ENCODE measurements around the gene TSTD2. TPM values are rescaled to one million over a fixed set of nuclear protein-coding genes. Genes with fewer than 3 reads are reported as not detected.

TSTD2 gene
- total RNA-seq, 1 donor from 2014 or later: 26.1 TPM

- ATAC-seq (ENCODE audit: poor library complexity) (no peak), DNase-seq (no peak)
- intact Hi-C loops (cut with DNase I): no loop called here
Measured at GRCh38 chr9:97572196-97572891, 60.8 kb downstream of the TSTD2 start.

DNA sequence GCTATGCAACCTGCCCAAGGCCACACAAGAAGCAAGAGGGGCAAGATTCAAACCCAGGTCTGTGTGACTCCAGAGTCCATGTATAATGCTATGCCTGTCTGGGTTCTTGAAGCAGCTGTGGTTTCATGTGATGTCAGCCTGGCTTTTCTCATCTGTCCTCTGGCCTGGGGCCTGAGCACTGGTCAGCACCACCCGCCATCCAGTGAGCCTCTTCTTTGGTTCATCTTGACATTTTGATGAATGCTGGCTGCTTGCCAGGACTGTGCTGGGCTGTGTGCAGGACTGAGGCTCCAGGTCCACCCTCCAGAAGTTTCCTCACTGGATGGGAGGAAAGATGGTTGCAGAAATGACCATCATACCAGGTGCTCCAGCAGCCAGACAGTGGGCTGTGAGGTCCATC, 61.5 kb downstream of the TSTD2 start:
- ATAC-seq (ENCODE audit: poor library complexity): peak; percentile 8
- DNase-seq: no peak
- intact Hi-C loops (cut with DNase I): no loop called here

- intact Hi-C loops (cut with DNase I): no loop called here
- DNase-seq (peak; percentile 90), ATAC-seq (ENCODE audit: poor library complexity) (peak; percentile 93)
Measured at GRCh38 chr9:97570899-97571298, 62.3 kb downstream of the TSTD2 start.

DNA sequence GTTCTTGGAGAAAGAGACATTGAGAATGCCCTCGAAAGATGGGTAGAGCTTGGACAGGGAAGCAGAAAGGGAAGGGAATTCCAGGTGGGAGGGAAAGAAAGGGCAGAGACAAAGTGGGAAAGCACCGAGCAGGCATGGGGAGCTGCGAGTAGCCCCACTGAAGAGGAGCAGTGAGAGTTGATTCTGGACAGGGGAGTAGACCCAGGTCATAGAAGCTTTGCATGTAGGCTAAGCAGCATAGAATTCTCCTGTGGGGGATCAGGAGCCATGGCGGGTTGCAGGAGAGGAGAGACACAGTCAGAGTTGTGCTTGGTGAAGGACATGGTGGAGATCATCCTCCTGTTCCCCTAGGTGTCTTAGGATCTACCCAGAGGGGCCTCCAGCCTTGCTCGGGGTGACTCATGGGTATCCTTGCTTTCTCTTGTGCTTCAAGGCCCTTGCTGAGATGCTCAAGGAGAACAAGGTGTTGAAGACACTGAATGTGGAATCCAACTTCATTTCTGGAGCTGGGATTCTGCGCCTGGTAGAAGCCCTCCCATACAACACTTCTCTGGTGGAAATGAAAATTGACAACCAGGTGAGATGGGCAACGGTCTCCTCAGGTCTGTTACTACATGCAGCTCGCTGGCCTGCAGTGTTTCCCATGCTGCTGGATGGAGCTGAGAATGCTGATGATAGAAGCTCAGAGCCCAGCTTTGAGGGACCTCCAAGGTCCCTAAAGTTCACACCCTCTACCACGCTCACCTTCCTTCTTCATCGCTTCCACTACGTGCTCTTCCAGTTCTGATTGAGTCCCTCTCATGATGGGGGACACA, 64.5 kb downstream of the TSTD2 start:
- ATAC-seq (ENCODE audit: poor library complexity) (no peak), DNase-seq (no peak)
- intact Hi-C loops (cut with DNase I): no loop called here

DNA sequence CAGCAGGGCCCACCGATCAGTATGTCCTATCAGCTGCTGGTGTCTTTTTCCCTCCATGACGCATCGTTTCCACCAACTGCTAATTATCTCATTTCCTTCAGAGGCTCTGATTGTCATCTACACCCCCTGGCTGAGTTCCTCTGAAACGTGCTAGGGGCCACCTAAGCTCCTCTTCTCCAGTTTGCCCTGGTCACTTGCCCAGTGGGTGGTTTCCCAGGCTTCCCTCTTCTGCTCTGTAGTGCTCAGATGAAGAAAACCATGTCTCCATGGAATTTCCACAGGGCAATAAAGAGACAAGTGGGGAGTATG, 65.3 kb downstream of the TSTD2 start:
- ATAC-seq (ENCODE audit: poor library complexity): no peak
- DNase-seq: no peak
- intact Hi-C loops (cut with DNase I): no loop called here

GRCh38 chr9:97567182-97567893, 65.8 kb downstream of the TSTD2 start:
- ATAC-seq (ENCODE audit: poor library complexity): no peak
- no peak for DNase-seq
- intact Hi-C loops (cut with DNase I): no loop called here

DNA sequence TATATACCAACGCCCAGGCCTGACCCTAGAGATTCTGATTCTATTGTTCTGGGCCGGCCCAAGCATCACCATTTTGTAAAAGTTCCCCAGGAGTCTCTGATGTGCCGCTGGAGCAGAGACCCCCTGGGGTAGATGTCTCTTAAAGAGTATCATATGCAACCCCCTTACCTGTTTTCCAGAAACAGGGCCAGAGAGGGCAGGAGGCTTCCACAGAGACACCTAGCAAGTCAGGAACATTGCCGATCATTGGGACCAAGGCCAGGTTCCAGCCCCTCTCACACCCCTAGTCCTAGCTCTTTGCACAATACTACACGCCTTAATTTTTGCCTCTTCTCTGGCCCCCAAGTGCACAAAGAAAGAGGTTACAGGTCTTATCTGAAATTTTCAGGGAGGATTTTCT, 67.9 kb downstream of the TSTD2 start:
- DNase-seq (no peak), ATAC-seq (ENCODE audit: poor library complexity) (no peak)
- intact Hi-C loops (cut with DNase I): no loop called here

GRCh38 chr9:97564291-97565175, 68.6 kb downstream of the TSTD2 start:
- intact Hi-C loops (cut with DNase I): loop anchor here (5.0 kb wide), 1 partner anchor 33 kb away; no protein-coding TSS in a partner anchor
- ATAC-seq (ENCODE audit: poor library complexity): peak; percentile 64
- DNase-seq: no peak

- DNase-seq (no peak), ATAC-seq (ENCODE audit: poor library complexity) (peak; percentile 31)
- intact Hi-C loops (cut with DNase I): loop anchor here (5.0 kb wide), 1 partner anchor 34 kb away; no protein-coding TSS in a partner anchor
Measured at GRCh38 chr9:97563458-97564135, 69.6 kb downstream of the TSTD2 start.

- intact Hi-C loops (cut with DNase I): loop anchor here (5.0 kb wide), 1 partner anchor 35 kb away; no protein-coding TSS in a partner anchor
- ATAC-seq (ENCODE audit: poor library complexity): no peak
- DNase-seq: no peak
Measured at GRCh38 chr9:97562542-97562941, 70.6 kb downstream of the TSTD2 start.

GRCh38 chr9:97561501-97561900, 71.7 kb downstream of the TSTD2 start:
- intact Hi-C loops (cut with DNase I): loop anchor here (5.0 kb wide), 1 partner anchor 36 kb away; no protein-coding TSS in a partner anchor
- ATAC-seq (ENCODE audit: poor library complexity) (no peak), DNase-seq (no peak)

- DNase-seq (no peak), ATAC-seq (ENCODE audit: poor library complexity) (no peak)
- intact Hi-C loops (cut with DNase I): loop anchor here (5.0 kb wide), 1 partner anchor 36 kb away; no protein-coding TSS in a partner anchor
Measured at GRCh38 chr9:97560851-97561250, 72.3 kb downstream of the TSTD2 start.

DNA sequence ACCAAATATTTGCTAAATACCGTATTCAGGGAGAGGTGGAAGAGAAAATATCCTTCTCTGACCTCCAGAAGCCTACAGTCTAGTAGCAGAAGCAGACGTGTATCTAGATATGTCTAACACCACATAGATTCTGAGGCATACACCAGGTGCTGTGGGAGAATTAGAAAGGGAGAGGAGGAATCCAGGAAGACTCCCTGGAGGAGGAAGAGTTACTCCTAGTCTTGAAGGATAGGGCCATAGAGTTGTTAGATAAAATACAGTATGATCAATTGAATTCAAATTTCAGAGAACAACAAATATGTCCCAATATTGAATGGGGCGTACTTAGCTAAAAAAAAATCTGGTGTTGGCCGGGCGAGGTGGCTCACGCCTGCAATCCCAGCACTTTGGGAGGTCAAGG, 73.0 kb downstream of the TSTD2 start:
- ATAC-seq (ENCODE audit: poor library complexity) (no peak), DNase-seq (no peak)
- intact Hi-C loops (cut with DNase I): loop anchor here (5.0 kb wide), 1 partner anchor 37 kb away; no protein-coding TSS in a partner anchor

GRCh38 chr9:97559111-97559514, 74.1 kb downstream of the TSTD2 start:
- no peak for ATAC-seq (ENCODE audit: poor library complexity)
- intact Hi-C loops (cut with DNase I): loop anchor here (10.0 kb wide), 1 partner anchor 54 kb away; the partner anchor contains the start of gene TMOD1
- no peak for DNase-seq

- intact Hi-C loops (cut with DNase I): loop anchor here (10.0 kb wide), 1 partner anchor 54 kb away; the partner anchor contains the start of gene TMOD1
- DNase-seq (no peak), ATAC-seq (ENCODE audit: poor library complexity) (no peak)
Measured at GRCh38 chr9:97558701-97559101, 74.5 kb downstream of the TSTD2 start.

DNA sequence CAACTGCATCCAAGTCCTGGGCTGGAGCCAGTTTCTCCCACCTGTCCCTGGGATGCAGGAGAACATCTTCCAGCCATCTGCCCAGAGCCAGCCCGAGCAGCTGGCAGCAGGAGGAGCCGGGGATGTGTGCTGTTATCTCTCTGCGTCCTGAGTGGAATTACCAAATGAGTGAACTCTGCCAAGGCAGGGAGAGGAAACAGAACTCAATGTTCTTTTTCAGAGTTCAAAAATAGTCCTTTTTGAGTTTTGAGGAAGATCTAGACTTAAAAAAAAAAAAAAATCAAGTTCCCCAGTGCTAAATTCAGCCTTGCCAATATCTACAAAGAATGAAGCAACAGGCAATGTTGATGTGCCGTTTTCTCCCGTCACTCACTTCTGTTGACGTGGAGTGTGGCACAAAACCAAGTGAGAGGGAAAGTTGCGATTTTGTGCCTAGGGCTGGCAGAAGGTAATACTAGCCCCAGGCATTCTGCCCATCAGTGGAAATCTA, 75.5 kb downstream of the TSTD2 start:
- DNase-seq (peak; percentile 84), ATAC-seq (ENCODE audit: poor library complexity) (peak; percentile 85)
- intact Hi-C loops (cut with DNase I): loop anchor here (10.0 kb wide), 1 partner anchor 53 kb away; the partner anchor contains the start of gene TMOD1

All from Right ventricle myocardium superior (tissue), 1 donor.